Stimulated activated naive CD8-positive, alpha-beta T cell treated with anti-CD3 and anti-CD28 coated beads, Interleukin-15, Interleukin-2, amounts not matched to agents 100 ng/mL and 50 ng/mL, for 24 hours (primary cell): Measurements from ENCODE around the gene GDF7.
"Not testable (repeated sequence)": the region's sequence is repeated elsewhere in the genome, so short reads cannot be mapped to it uniquely, and the experiment has no call there.

Source experiments
- H3K27ac Mint-ChIP-seq: one replicate; pipeline ENCODE4 v1.8.0; 2021; ENCODE audit warnings: mild to moderate bottlenecking, mixed read lengths
- H3K27me3 Mint-ChIP-seq: one replicate; pipeline ENCODE4 v1.8.0; 2021; ENCODE audit warnings: mixed read lengths
- H3K36me3 Mint-ChIP-seq: one replicate; pipeline ENCODE4 v1.8.0; 2021; ENCODE audit warnings: low read depth, mixed read lengths
- H3K4me1 Mint-ChIP-seq: one replicate; pipeline ENCODE4 v1.8.0; 2021; ENCODE audit warnings: low read depth, mixed read lengths
- H3K4me3 Mint-ChIP-seq: one replicate; pipeline ENCODE4 v1.8.0; 2021; ENCODE audit warnings: mild to moderate bottlenecking, mixed read lengths
- H3K9me3 Mint-ChIP-seq: one replicate; pipeline ENCODE4 v1.8.0; 2021; ENCODE audit warnings: mixed read lengths

Gene GDF7

DNA sequence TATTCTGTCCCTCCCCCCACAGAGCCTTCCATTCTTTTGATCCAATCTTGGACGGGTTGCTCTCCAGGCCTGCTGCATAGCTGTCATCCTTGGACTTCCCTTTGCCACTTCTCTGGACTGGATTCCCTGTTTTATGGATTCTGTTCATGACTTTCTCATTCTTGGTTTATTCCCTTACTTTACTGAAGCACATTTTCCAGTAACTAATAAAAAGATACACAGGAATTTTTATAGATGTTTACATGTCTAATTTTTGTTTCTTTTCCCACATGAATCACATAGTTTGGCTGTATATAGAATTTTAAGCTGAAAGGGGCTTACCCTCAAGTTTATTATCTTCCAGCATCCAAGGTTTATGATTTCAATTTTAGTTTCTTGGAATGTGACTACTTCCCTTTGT is 37.9 kb downstream of the GDF7 start:
- Mint-ChIP-seq H3K36me3 (peaks cover 28% of the 10 kb centered on the region), H3K4me1 (peaks cover under 1% of the 10 kb centered on the region), H3K27me3 (no peaks in the 10 kb centered on the region), H3K9me3 (no peaks in the 10 kb centered on the region), H3K27ac (no peak overlapping the region), H3K4me3 (no peak overlapping the region)

DNA sequence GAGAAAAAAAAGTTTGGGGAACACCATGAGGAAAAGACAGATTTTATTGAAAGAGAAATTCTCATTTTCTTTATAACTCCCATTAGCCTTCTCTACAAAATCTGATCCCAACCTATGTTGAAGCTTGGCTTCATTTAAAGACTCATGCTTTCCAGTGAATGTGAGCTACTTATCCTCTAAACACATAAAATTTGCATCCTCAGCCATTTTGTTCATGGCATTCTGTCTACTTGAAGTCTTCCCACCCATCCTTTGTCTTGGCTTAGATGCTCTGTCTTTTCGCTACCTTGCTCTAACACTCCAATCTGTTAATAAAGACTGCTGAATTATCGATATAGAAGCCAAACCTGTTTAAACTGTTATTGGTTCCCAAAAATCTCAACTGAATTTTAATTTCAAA is 39.3 kb downstream of the GDF7 start:
- no peaks in the 10 kb centered on the region for H3K4me1 Mint-ChIP-seq
- H3K27me3 Mint-ChIP-seq = no peaks in the 10 kb centered on the region
- H3K27ac Mint-ChIP-seq = no peak overlapping the region
- no peaks in the 10 kb centered on the region for H3K9me3 Mint-ChIP-seq
- H3K36me3 Mint-ChIP-seq = peaks cover 34% of the 10 kb centered on the region
- H3K4me3 Mint-ChIP-seq = no peak overlapping the region

DNA sequence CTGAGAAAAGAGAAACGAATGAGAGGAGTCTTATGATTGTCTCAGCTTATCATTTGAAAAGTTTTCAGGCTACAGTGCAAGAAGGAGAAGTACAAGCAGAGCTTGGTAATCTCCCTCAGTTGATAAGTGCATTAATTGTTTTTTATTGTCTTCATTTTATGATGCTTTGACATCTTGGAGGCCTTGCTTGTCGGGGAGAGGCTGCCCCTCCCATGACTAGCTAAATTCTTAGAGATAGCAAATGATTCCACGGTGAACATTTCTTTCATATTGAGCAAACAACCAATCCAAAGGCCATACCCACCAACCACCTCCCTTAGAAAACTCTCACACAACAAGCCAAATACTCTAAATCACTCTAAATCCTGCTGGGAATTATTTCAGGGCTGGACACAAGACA is 39.8 kb downstream of the GDF7 start:
- Mint-ChIP-seq H3K27me3 (no peaks in the 10 kb centered on the region), H3K4me3 (no peak overlapping the region), H3K27ac (no peak overlapping the region), H3K4me1 (no peaks in the 10 kb centered on the region), H3K36me3 (peaks cover 35% of the 10 kb centered on the region), H3K9me3 (no peaks in the 10 kb centered on the region)

DNA sequence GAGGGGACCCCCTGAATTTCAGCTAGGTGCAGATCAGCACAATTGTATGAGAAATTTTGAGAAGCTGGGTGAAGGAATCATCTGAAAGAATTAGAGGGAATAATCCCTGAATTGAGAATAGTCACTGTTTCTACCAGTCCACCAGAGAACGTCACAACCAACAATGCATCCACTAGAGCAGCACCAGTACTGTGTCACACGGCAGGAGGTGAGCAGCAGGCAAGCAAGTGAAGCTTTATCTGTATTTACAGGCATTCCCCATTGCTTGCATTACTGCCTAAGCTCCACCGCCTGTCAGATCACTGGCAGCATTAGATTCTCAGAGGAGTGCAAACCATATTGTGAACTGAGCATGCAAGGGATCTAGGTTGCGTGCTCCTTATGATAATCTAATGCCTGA is 40.7 kb downstream of the GDF7 start:
- Mint-ChIP-seq H3K27ac (no peak overlapping the region), H3K9me3 (no peaks in the 10 kb centered on the region), H3K27me3 (no peaks in the 10 kb centered on the region), H3K36me3 (peaks cover 39% of the 10 kb centered on the region), H3K4me3 (no peak overlapping the region), H3K4me1 (no peaks in the 10 kb centered on the region)

DNA sequence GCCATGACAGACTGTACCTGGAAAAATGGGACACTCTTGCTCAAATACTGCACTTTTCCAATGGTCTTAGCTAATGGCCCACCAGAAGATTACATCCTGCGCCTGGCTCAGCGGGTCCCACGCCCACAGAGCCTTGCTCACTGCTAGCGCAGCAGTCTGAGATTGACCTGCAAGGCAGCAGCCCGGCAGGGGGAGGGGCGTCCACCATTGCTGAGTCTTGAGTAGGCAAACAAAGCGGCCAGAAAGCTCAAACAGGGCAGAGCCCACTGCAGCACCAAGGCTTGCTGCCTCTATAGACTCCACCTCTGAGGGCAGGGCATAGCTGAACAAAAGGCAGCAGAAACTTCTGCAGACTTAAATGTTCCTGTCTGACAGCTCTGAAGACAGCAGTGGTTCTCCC is 44.7 kb downstream of the GDF7 start:
- not testable (repeated sequence) for H3K4me1 Mint-ChIP-seq, H3K4me3 Mint-ChIP-seq, H3K27me3 Mint-ChIP-seq, H3K9me3 Mint-ChIP-seq, H3K27ac Mint-ChIP-seq
- H3K36me3 Mint-ChIP-seq = peaks cover 64% of the 10 kb centered on the region

DNA sequence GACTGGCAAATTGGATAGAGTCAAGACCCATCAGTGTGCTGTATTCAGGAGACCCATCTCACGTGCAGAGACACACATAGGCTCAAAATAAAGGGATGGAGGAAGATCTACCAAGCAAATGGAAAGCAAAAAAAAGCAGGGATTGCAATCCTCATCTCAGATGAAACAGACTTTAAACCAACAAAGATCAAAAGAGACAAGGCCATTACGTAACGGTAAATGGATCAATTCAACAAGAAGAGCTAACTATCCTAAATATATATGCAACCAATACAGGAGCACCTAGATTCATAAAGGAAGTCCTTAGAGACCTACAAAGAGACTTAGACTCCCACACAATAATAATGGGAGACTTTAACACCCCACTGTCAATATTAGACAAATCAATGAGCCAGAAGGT is 46.6 kb downstream of the GDF7 start:
- peaks cover 69% of the 10 kb centered on the region for H3K36me3 Mint-ChIP-seq
- H3K4me3 Mint-ChIP-seq, H3K27ac Mint-ChIP-seq, H3K27me3 Mint-ChIP-seq, H3K4me1 Mint-ChIP-seq: not testable (repeated sequence)
- peaks cover 16% of the 10 kb centered on the region for H3K9me3 Mint-ChIP-seq

DNA sequence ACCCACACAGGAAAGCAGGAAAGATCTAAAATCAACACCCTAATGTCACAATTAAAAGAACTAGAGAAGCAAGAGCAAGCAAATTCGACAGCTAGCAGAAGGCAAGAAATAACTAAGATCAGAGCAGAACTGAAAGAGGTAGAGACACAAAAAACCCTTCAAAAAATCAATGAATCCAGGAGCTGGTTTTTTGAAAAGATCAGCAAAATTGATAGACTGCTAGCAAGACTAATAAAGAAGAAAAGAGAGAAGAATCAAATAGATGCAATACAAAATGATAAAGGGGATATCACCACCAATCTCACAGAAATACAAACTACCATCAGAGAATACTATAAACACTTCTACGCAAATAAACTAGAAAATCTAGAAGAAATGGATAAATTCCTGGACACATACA is 47.5 kb downstream of the GDF7 start:
- not testable (repeated sequence) for H3K27ac Mint-ChIP-seq, H3K4me3 Mint-ChIP-seq, H3K27me3 Mint-ChIP-seq, H3K4me1 Mint-ChIP-seq
- peaks cover 74% of the 10 kb centered on the region for H3K36me3 Mint-ChIP-seq
- H3K9me3 Mint-ChIP-seq = peaks cover 19% of the 10 kb centered on the region

DNA sequence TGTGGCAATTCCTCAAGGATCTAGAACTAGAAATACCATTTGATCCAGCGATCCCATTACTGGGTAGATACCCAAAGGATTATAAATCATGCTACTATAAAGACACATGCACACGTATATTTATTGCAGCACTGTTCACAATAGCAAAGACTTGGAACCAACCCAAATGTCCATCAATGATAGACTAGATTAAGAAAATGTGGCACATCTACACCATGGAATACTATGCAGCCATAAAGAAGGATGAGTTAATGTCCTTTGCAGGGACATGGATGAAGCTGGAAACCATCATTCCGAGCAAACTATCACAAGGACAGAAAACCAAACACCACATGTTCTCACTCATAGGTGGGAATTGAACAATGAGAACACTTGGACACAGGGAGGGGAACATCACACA is 49.2 kb downstream of the GDF7 start:
- peaks cover 83% of the 10 kb centered on the region for H3K36me3 Mint-ChIP-seq
- H3K4me1 Mint-ChIP-seq, H3K27me3 Mint-ChIP-seq, H3K27ac Mint-ChIP-seq, H3K4me3 Mint-ChIP-seq: not testable (repeated sequence)
- peaks cover 25% of the 10 kb centered on the region for H3K9me3 Mint-ChIP-seq

DNA sequence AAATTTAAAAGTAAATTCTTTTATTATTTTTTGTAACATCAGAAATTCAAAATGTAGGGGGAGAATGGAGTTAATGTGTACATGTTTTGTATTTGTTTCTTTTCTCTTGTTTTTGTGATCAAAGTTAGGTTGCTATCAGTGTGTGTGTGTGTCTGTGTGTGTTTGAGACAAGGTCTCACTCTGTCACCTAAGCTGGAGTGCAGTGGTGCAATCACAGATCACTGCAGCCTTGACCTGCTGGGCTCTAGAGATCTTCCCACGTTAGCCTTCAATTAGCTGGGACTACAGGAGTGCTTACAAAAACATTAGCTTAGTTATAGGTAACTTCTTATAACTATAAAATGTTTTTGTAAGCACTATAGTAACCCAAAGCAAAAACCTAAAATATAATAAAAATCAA is 50.7 kb downstream of the GDF7 start:
- Mint-ChIP-seq H3K9me3 (peaks cover 25% of the 10 kb centered on the region), H3K36me3 (peaks cover 86% of the 10 kb centered on the region), H3K27ac (no peak overlapping the region), H3K4me3 (no peak overlapping the region), H3K27me3 (no peaks in the 10 kb centered on the region), H3K4me1 (peaks cover 4% of the 10 kb centered on the region)

DNA sequence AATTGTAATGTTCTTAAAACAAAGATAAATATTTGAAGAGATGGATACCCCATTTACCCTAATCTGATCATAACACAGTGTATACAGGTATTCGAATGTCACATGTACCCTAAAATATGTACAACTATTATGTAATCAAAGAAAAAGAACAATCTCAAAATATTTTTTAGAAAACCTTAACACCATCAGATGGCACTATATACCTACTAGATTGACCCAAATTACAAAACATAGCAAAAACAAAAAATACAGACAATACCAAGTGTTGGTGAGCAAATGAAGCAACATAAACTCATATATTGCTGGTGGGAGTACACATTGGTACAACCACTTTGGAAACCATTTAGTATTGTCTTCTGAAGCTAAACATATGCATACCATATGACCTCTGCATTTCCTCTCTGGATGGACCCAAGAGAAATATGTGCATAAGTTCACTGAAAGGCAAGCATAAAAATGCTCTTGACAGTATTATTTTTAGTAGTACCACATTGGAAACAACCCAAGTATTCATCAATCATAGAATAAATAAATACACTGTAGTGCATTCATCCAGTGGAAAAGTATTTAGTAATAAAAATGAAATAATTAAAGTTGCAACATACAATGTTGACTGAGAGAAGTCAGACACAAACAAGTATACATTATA is 55.8 kb downstream of the GDF7 start:
- no peaks in the 10 kb centered on the region for H3K27me3 Mint-ChIP-seq
- peaks cover 4% of the 10 kb centered on the region for H3K4me1 Mint-ChIP-seq
- H3K36me3 Mint-ChIP-seq = peaks cover 83% of the 10 kb centered on the region
- no peak overlapping the region for H3K4me3 Mint-ChIP-seq
- H3K9me3 Mint-ChIP-seq = peaks cover 15% of the 10 kb centered on the region
- H3K27ac Mint-ChIP-seq = no peak overlapping the region

DNA sequence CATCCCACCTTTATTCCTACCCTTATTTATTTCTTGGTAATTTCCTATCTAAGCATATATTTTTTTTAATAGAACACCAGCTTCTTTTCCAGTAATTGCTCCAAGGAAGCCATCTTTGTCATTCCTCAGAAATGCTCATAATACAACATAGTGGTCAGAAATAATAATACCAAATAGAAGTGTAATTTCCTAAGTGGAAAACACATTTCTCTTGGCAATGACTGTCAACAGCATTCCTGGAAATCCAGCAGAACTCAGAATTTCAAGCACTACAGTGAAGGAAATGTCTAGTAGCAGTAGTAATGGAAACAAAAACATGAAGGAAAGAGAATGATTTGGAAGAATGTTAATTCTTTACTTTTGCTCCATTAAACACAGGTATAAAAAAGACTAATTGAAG is 56.6 kb downstream of the GDF7 start:
- Mint-ChIP-seq H3K9me3 (peaks cover 9% of the 10 kb centered on the region), H3K4me1 (peaks cover 4% of the 10 kb centered on the region), H3K4me3 (no peak overlapping the region), H3K27ac (no peak overlapping the region), H3K27me3 (no peaks in the 10 kb centered on the region), H3K36me3 (peaks cover 75% of the 10 kb centered on the region)

DNA sequence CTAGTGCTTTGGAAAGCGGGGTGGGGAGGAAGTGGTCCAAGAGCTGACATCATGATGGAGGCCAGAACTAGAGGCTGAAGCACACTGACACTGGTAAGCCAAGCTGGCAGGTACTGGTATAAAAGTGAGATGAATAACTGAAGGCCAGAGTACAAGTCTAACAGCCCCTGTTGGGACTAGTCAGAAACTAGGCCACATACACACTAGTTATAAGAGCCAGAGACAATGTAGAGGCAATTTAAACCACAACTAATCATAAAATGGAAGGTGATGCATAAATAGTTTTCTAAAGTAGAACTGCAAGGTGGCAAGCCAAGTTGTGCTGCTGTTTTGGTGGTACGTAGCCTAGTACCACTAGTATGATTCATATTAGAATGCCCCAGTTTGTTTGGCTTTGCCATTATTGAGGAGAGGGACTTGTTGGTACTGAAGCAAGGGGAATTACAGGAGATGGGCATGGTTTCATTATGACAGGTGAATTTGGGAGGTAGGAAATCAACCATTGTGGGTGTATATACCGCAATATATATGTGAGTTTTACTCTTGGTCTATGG is 57.6 kb downstream of the GDF7 start:
- Mint-ChIP-seq H3K9me3 (peaks cover 5% of the 10 kb centered on the region), H3K4me3 (no peak overlapping the region), H3K4me1 (peaks cover 4% of the 10 kb centered on the region), H3K27ac (peak overlapping the region; percentile 19), H3K36me3 (peaks cover 67% of the 10 kb centered on the region), H3K27me3 (no peaks in the 10 kb centered on the region)

DNA sequence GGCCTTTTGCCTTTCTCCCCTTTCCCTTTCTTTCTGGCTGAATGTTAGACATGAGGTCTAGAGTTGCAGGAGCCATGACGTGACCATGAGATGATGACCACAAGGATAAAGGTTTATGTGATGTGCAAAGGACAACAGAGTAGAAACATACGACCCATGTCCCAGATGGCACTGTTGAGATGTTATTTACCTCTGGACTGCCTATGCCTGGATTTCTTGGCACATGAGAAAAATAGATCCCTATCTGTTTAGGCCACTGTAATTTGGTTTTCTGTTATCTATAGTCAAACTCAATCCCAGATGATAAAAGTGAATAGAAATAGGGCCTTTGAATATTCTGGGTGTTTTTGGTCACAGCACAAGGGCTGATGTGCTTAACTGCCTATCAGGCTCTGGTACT is 58.8 kb downstream of the GDF7 start:
- peaks cover 61% of the 10 kb centered on the region for H3K36me3 Mint-ChIP-seq
- no peak overlapping the region for H3K4me3 Mint-ChIP-seq
- H3K27ac Mint-ChIP-seq = no peak overlapping the region
- no peaks in the 10 kb centered on the region for H3K9me3 Mint-ChIP-seq
- H3K4me1 Mint-ChIP-seq = peaks cover 4% of the 10 kb centered on the region
- H3K27me3 Mint-ChIP-seq = no peaks in the 10 kb centered on the region

DNA sequence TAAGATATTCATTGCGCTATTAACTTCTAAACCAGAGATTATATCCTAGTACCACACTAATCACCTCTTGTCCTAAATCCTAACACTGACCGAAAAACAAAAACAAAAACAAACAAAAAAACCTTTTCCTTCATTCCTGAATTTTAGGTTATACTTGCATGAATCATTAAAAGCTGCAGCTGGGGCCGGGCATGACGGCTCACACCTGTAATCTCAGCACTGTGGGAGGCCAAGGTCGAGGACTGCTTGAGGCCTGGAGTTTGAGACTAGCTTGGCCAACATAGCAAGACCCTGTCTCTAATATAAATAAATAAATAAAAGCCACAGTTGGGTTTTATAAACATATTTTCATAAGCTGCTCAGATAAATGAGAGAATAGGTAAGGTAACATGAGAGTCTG is 60.0 kb downstream of the GDF7 start:
- Mint-ChIP-seq H3K36me3 (peaks cover 58% of the 10 kb centered on the region), H3K27ac (no peak overlapping the region), H3K4me1 (peaks cover 4% of the 10 kb centered on the region), H3K4me3 (no peak overlapping the region), H3K27me3 (no peaks in the 10 kb centered on the region), H3K9me3 (no peaks in the 10 kb centered on the region)

DNA sequence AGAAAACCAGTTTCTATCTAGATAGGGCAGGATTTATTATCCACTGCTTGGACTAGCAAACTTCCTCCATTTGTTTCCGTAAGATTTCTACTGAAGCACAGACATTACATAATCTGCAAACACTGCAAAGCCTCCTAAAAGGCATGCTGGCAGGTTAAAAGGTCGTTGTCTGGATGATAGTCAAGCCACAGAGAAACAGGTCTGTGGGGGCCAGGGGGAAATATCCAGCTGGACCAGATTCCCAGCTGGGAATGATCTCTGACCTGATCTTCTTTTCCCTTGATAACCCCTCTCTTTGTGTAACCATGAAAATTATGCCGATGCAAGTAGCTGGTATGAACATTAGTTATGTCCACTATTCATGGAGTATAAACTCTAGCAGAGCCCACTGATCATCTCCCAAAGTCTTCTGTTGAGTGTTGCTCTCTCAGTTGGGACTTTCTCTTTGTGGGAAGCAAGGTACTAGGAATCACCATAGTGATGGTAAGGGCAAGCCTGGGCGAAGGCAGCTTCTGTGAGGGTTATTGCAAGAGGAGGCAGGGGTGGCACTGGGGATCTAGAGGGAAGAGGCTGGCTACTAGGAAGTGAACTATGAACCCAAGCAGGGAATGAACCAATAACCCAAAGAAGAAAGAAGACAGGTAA is 61.3 kb downstream of the GDF7 start:
- H3K27me3 Mint-ChIP-seq = no peaks in the 10 kb centered on the region
- H3K9me3 Mint-ChIP-seq = no peaks in the 10 kb centered on the region
- H3K27ac Mint-ChIP-seq = no peak overlapping the region
- peaks cover 54% of the 10 kb centered on the region for H3K36me3 Mint-ChIP-seq
- no peak overlapping the region for H3K4me3 Mint-ChIP-seq
- H3K4me1 Mint-ChIP-seq = peaks cover 4% of the 10 kb centered on the region
